WTC11 (cell line): ENCODE measurements around the gene STX3. TPM values are rescaled to one million over a fixed set of nuclear protein-coding genes. Genes with fewer than 3 reads are reported as not detected.

ENCODE experiments used
- ATAC-seq: fragments of 200-7000 bp; cut with Tn5 transposase; 2 replicates; pipeline ENCODE4 v1.10.0; 2021; ENCODE audit warnings: mild to moderate bottlenecking, moderate library complexity
- CTCF ChIA-PET: fragments of 300-600 bp; sonication (Branson Sonifier 250); formaldehyde crosslinking; loops from one replicate; lab custom pipeline; 2021; ENCODE audit warnings: antibody characterized with exemption; lab: Charles Lee
- POLR2A ChIA-PET: fragments of 350-600 bp; sonication (Branson Sonifier 250); formaldehyde crosslinking; loops from one replicate; lab custom pipeline; 2021; ENCODE audit warnings: antibody characterized with exemption; lab: Charles Lee
- DNase-seq: peaks from one replicate; pipeline ENCODE4 v3.0.0; 2021; ENCODE audit warnings: low spot score
- H3K27ac Mint-ChIP-seq: 2 replicates; pipeline ENCODE4 v1.8.0; 2021; ENCODE audit warnings: mixed read lengths
- H3K27me3 Mint-ChIP-seq: 2 replicates; pipeline ENCODE4 v1.8.0; 2021; ENCODE audit warnings: low read depth, mild to moderate bottlenecking, moderate library complexity, mixed read lengths
- H3K36me3 Mint-ChIP-seq: 2 replicates; pipeline ENCODE4 v1.8.0; 2021; ENCODE audit warnings: mixed read lengths
- H3K4me1 Mint-ChIP-seq: 2 replicates; pipeline ENCODE4 v1.8.0; 2022; ENCODE audit warnings: mixed read lengths
- H3K4me3 Mint-ChIP-seq: 2 replicates; pipeline ENCODE4 v1.8.0; 2021; ENCODE audit warnings: mild to moderate bottlenecking, moderate library complexity, mixed read lengths
- H3K9me3 Mint-ChIP-seq: 2 replicates; pipeline ENCODE4 v1.8.0; 2021; ENCODE audit warnings: mixed read lengths
- ATF1 ChIP-seq: sonication (generic); formaldehyde crosslinking; IDR thresholded peaks from 2 replicates; pipeline ENCODE4 v1.8.1; 2023; ENCODE audit warnings: mild to moderate bottlenecking, moderate library complexity, missing genetic modification reagents
- CREB1 ChIP-seq: sonication (generic); formaldehyde crosslinking; IDR thresholded peaks from 2 replicates; pipeline ENCODE4 v1.8.0; 2023; ENCODE audit warnings: mild to moderate bottlenecking, missing genetic modification reagents
- CREM ChIP-seq: sonication (generic); formaldehyde crosslinking; IDR thresholded peaks from 2 replicates; pipeline ENCODE4 v1.8.1; 2022; ENCODE audit warnings: mild to moderate bottlenecking, missing genetic modification reagents, moderate library complexity
- ERG ChIP-seq: fragments of 250-450 bp; sonication (Bioruptor Pico); IDR thresholded peaks from 2 replicates; pipeline ENCODE4 v1.8.0; 2021; ENCODE audit warnings: mild to moderate bottlenecking
- ESRRA ChIP-seq: sonication (generic); formaldehyde crosslinking; IDR thresholded peaks from 2 replicates; pipeline ENCODE4 v1.8.1; 2022; ENCODE audit warnings: mild to moderate bottlenecking, missing genetic modification reagents, borderline replicate concordance
- FOXJ3 ChIP-seq: sonication (generic); formaldehyde crosslinking; IDR thresholded peaks from 2 replicates; pipeline ENCODE4 v1.9.0; 2021; ENCODE audit warnings: missing genetic modification reagents, mild to moderate bottlenecking, borderline replicate concordance
- GRHL2 ChIP-seq: fragments of 250-450 bp; sonication (Bioruptor Pico); IDR thresholded peaks from 2 replicates; pipeline ENCODE4 v1.8.0; 2022; ENCODE audit warnings: mild to moderate bottlenecking, moderate library complexity; ENCODE audit not compliant: insufficient replicate concordance, severe bottlenecking
- GTF2I ChIP-seq: fragments of 250-450 bp; sonication (Bioruptor Pico); conservative IDR thresholded peaks from 2 replicates; pipeline ENCODE4 v1.4.0; 2021; ENCODE audit warnings: mild to moderate bottlenecking
- JUN ChIP-seq: sonication (generic); formaldehyde crosslinking; IDR thresholded peaks from 2 replicates; pipeline ENCODE4 v1.8.0; 2023; ENCODE audit warnings: mild to moderate bottlenecking, missing genetic modification reagents
- MAX ChIP-seq: sonication (generic); formaldehyde crosslinking; IDR thresholded peaks from 2 replicates; pipeline ENCODE4 v1.8.0; 2022; ENCODE audit warnings: mild to moderate bottlenecking, missing genetic modification reagents
- NR3C1 ChIP-seq: sonication (generic); formaldehyde crosslinking; conservative IDR thresholded peaks from 2 replicates; pipeline ENCODE4 v1.8.1; 2023; ENCODE audit warnings: low read depth, mild to moderate bottlenecking, missing genetic modification reagents
- PRDM15 ChIP-seq: sonication (generic); formaldehyde crosslinking; IDR thresholded peaks from 2 replicates; pipeline ENCODE4 v1.8.0; 2022; ENCODE audit warnings: missing genetic modification reagents
- TCF7 ChIP-seq: sonication (generic); formaldehyde crosslinking; IDR thresholded peaks from 2 replicates; pipeline ENCODE4 v1.8.0; 2022; ENCODE audit warnings: mild to moderate bottlenecking, low read depth, missing genetic modification reagents, moderate library complexity
- TEAD1 ChIP-seq: sonication (generic); formaldehyde crosslinking; IDR thresholded peaks from 2 replicates; pipeline ENCODE4 v1.8.0; 2022; ENCODE audit warnings: mild to moderate bottlenecking, missing genetic modification reagents
- TP53 ChIP-seq: sonication (generic); formaldehyde crosslinking; IDR thresholded peaks from 2 replicates; pipeline ENCODE4 v1.8.1; 2023; ENCODE audit warnings: mild to moderate bottlenecking, missing genetic modification reagents
- ZNF121 ChIP-seq: sonication (generic); formaldehyde crosslinking; IDR thresholded peaks from 2 replicates; pipeline ENCODE4 v1.8.0; 2023; ENCODE audit warnings: missing genetic modification reagents
- ZNF423 ChIP-seq: fragments of 250-450 bp; sonication (Bioruptor Pico); IDR thresholded peaks from 2 replicates; pipeline ENCODE4 v2.1.2; 2022; ENCODE audit warnings: mild to moderate bottlenecking, moderate library complexity
- ZNF532 ChIP-seq: fragments of 250-450 bp; sonication (Bioruptor Pico); IDR thresholded peaks from 2 replicates; pipeline ENCODE4 v1.9.0; 2021; ENCODE audit warnings: mild to moderate bottlenecking, borderline replicate concordance
- total RNA-seq: library from RNA; stranded (reverse); gene quantifications from 3 replicates; pipeline ENCODE4 v1.2.3, GENCODE V29; 2021
- TF ChIP-seq, protein P1 (sequence below): sonication (generic); formaldehyde crosslinking; IDR thresholded peaks from 2 replicates; pipeline ENCODE4 v1.8.1; 2022; ENCODE audit warnings: mild to moderate bottlenecking, missing genetic modification reagents, moderate library complexity, borderline replicate concordance
- TF ChIP-seq, protein P2 (sequence below): sonication (generic); formaldehyde crosslinking; IDR thresholded peaks from 2 replicates; pipeline ENCODE4 v1.8.1; 2022; ENCODE audit warnings: missing genetic modification reagents, borderline replicate concordance
- TF ChIP-seq, protein P3 (sequence below): fragments of 250-450 bp; sonication (Bioruptor Pico); IDR thresholded peaks from 2 replicates; pipeline ENCODE4 v1.9.0; 2021; ENCODE audit warnings: moderate library complexity, mild to moderate bottlenecking, inconsistent platforms, borderline replicate concordance
- TF ChIP-seq, protein P4 (sequence below): sonication (generic); formaldehyde crosslinking; IDR thresholded peaks from 2 replicates; pipeline ENCODE4 v1.8.1; 2022; ENCODE audit warnings: mild to moderate bottlenecking, moderate library complexity, missing genetic modification reagents

STX3 gene
- total RNA-seq, 1 experiment from 2014 or later, result 52.7 TPM

- ChIA-PET POLR2A (no interaction called here), CTCF (no interaction called here)
- no peaks in the 10 kb centered on the region for H3K36me3 Mint-ChIP-seq
- H3K9me3 Mint-ChIP-seq, result no peaks in the 10 kb centered on the region
- H3K4me3 Mint-ChIP-seq, result no peak overlapping the region
- DNase-seq, result no peak
- no peak for ATAC-seq
- peaks cover 6% of the 10 kb centered on the region; the same call in 1 of the 2 replicates for H3K27me3 Mint-ChIP-seq
- no peaks in the 10 kb centered on the region for H3K4me1 Mint-ChIP-seq
- TF ChIP-seq PRDM15 (no peak), GTF2I (CRISPR knock-in tag) (no peak), CREB1 (CRISPR knock-in tag) (no peak), ERG (no peak), TCF7 (CRISPR knock-in tag) (no peak), MAX (CRISPR knock-in tag) (no peak), CREM (CRISPR knock-in tag) (no peak), JUN (no peak)
- TF ChIP-seq, protein P1, sequence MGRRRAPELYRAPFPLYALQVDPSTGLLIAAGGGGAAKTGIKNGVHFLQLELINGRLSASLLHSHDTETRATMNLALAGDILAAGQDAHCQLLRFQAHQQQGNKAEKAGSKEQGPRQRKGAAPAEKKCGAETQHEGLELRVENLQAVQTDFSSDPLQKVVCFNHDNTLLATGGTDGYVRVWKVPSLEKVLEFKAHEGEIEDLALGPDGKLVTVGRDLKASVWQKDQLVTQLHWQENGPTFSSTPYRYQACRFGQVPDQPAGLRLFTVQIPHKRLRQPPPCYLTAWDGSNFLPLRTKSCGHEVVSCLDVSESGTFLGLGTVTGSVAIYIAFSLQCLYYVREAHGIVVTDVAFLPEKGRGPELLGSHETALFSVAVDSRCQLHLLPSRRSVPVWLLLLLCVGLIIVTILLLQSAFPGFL, result no peak
- H3K27ac Mint-ChIP-seq, result no peak overlapping the region
These were observed 27.8 kb upstream of the STX3 start for GRCh38 chr11:59727426-59727825.

DNA sequence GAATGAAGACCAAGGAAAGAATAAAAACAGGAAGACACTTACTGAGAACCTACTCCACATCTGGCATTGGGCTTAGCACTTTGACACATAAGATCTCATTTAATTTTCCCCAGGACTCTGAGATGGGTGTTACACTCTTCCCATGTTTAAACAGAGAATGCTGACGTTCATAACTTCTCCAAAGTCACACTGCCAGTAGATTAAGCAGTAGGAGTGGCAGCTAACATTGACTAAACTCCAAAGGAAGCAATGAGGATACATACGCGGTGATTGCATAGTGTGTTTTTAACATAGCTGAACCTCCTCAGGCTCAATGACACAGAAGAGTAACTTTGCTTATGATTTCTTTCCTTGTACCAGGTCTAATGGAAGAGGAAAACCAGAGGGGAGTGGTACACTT, 27.0 kb upstream of the STX3 start:
- H3K9me3 Mint-ChIP-seq, result no peaks in the 10 kb centered on the region
- TF ChIP-seq TP53 (CRISPR knock-in tag), result no peak
- TF ChIP-seq, protein P2, sequence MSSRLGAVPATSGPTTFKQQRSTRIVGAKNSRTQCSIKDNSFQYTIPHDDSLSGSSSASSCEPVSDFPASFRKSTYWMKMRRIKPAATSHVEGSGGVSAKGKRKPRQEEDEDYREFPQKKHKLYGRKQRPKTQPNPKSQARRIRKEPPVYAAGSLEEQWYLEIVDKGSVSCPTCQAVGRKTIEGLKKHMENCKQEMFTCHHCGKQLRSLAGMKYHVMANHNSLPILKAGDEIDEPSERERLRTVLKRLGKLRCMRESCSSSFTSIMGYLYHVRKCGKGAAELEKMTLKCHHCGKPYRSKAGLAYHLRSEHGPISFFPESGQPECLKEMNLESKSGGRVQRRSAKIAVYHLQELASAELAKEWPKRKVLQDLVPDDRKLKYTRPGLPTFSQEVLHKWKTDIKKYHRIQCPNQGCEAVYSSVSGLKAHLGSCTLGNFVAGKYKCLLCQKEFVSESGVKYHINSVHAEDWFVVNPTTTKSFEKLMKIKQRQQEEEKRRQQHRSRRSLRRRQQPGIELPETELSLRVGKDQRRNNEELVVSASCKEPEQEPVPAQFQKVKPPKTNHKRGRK (CRISPR knock-in tag), result no peak
- TF ChIP-seq GRHL2, result no peak
- TF ChIP-seq, protein P3, sequence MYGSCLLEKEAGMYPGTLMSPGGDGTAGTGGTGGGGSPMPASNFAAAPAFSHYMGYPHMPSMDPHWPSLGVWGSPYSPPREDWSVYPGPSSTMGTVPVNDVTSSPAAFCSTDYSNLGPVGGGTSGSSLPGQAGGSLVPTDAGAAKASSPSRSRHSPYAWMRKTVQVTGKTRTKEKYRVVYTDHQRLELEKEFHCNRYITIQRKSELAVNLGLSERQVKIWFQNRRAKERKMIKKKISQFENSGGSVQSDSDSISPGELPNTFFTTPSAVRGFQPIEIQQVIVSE (CRISPR knock-in tag), result no peak
- TF ChIP-seq FOXJ3 (CRISPR knock-in tag), result no peak
- TF ChIP-seq, protein P4, sequence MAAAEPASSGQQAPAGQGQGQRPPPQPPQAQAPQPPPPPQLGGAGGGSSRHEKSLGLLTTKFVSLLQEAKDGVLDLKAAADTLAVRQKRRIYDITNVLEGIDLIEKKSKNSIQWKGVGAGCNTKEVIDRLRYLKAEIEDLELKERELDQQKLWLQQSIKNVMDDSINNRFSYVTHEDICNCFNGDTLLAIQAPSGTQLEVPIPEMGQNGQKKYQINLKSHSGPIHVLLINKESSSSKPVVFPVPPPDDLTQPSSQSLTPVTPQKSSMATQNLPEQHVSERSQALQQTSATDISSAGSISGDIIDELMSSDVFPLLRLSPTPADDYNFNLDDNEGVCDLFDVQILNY (CRISPR knock-in tag), result no peak
- TF ChIP-seq ZNF532 (CRISPR knock-in tag), result no peak
- no peak for TF ChIP-seq ESRRA (CRISPR knock-in tag)
- no peak for TF ChIP-seq TEAD1 (CRISPR knock-in tag)
- no peak for TF ChIP-seq ZNF423
- TF ChIP-seq ZNF121 (CRISPR knock-in tag), result no peak
- no peak for TF ChIP-seq NR3C1 (CRISPR knock-in tag)
- TF ChIP-seq ATF1 (CRISPR knock-in tag), result no peak

More for the DNA sequence above, 27.0 kb upstream of the STX3 start:
- Mint-ChIP-seq H3K4me1 (no peaks in the 10 kb centered on the region), H3K36me3 (no peaks in the 10 kb centered on the region), H3K27ac (no peak overlapping the region), H3K4me3 (no peak overlapping the region), H3K27me3 (peaks cover 6% of the 10 kb centered on the region; the same call in 1 of the 2 replicates)
- ChIA-PET CTCF (no interaction called here), POLR2A (no interaction called here)
- DNase-seq (no peak), ATAC-seq (no peak)
